Tibial nerve (tissue), 4 donors: ENCODE measurements around the gene DHTKD1. TPM values are rescaled to one million over a fixed set of nuclear protein-coding genes. Genes with fewer than 3 reads are reported as not detected.
"Not testable (repeated sequence)": the region's sequence is repeated elsewhere in the genome, so short reads cannot be mapped to it uniquely, and the experiment has no call there.

Experiments used
- DNase-seq, 2 donors: peaks; one replicate each; pipeline ENCODE4 v3.0.0-alpha.2; 2019; ENCODE audit warnings: low spot score in 2 of 2
- H3K27ac ChIP-seq, 4 donors: fragments of 200-600 bp; sonication (generic) in 3 of 4; one replicate each; pipeline ENCODE4 v1.5.1; 2017 to 2019; ENCODE audit warnings: mild to moderate bottlenecking in 1 of 4
- H3K27me3 ChIP-seq, 2 donors: fragments of 200-600 bp; sonication (generic) in 1 of 2; one replicate each; pipeline versions ENCODE4 v1.5.1 to v1.6.0; 2017 to 2019
- H3K36me3 ChIP-seq, 3 donors: fragments of 200-600 bp; sonication (generic); one replicate each; pipeline ENCODE4 v1.5.1; 2018 to 2019
- H3K4me1 ChIP-seq, 4 donors: fragments of 200-600 bp; sonication (generic) in 3 of 4; one replicate each; pipeline ENCODE4 v1.5.1; 2017 to 2019
- H3K4me3 ChIP-seq, 4 donors: fragments of 200-600 bp; sonication (generic) in 3 of 4; one replicate each; pipeline ENCODE4 v1.5.1; 2017 to 2019; ENCODE audit warnings: mild to moderate bottlenecking in 1 of 4, moderate library complexity in 1 of 4
- H3K9me3 ChIP-seq, 4 donors: fragments of 200-600 bp; sonication (generic) in 3 of 4; one replicate each; pipeline ENCODE4 v1.5.1; 2017 to 2019
- CTCF ChIP-seq, 5 experiments: fragments of 200-600 bp in 3 of 5; fragments of 450-650 bp in 2 of 5; sonication (generic) in 3 of 5; IDR thresholded peaks; one replicate each; pipeline ENCODE4 v1.5.1; 2016 to 2019; ENCODE audit warnings: antibody characterized with exemption in 5 of 5, mild to moderate bottlenecking in 3 of 5, moderate library complexity in 2 of 5
- EP300 ChIP-seq, 2 donors: sonication (generic); formaldehyde crosslinking; IDR thresholded peaks; one replicate each; pipeline ENCODE4 v1.6.1; 2017; ENCODE audit warnings: antibody characterized with exemption in 2 of 2, mild to moderate bottlenecking in 1 of 2
- POLR2A ChIP-seq, 2 donors: fragments of 450-650 bp; IDR thresholded peaks; one replicate each; pipeline ENCODE4 v1.6.1; 2017; ENCODE audit warnings: antibody characterized with exemption in 2 of 2, mild to moderate bottlenecking in 2 of 2, moderate library complexity in 2 of 2
- WGBS, 2 donors: methylation state at CpG; one replicate each; pipeline ENCODE4 v1.1.5; 2018; 5-methylcytosine and 5-hydroxymethylcytosine counted together
- total RNA-seq, 4 donors: library from RNA; depleted of rRNA; stranded (reverse); fragments of >200 nt; gene quantifications; one replicate each; pipeline ENCODE4 v1.1.0, GENCODE V29; 2016

Gene DHTKD1
- total RNA-seq, 4 donors from 2014 or later, result 20.1 to 42.8 (median 29.1) TPM

DNA sequence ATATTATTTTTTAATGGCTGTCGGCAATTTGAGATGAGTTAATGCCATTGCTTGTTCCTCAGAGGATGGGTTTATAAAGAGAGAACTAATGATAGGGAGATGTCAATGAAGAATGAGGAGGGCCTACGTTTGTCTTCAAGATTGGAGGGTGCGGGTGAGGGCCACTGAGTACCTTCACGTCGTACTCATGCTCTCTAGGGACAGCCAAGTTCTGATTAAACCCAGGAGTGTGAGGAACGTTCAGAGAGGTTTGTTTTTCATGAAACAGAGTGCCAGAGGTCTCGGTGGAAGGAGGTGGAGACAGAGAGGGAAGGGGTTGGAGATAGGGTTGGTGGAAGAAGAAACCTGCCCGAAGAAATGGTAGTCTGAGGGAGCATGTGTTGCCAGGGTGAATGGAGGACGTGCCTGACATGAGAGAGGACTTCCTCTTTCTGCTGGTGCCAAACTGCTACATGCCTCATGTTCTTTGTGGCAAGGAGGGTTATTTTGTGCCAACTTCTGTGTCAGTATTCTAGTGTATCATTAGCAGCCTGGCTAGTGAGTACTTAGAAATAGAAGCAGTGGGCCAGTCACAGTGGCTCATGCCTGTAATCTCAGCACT, 8.9 kb downstream of the DHTKD1 start:
- DNase-seq, result no peak
- WGBS, 2 donors, result 73 to 77% methylated on average over 9 of the region's 9 CpGs

DNA sequence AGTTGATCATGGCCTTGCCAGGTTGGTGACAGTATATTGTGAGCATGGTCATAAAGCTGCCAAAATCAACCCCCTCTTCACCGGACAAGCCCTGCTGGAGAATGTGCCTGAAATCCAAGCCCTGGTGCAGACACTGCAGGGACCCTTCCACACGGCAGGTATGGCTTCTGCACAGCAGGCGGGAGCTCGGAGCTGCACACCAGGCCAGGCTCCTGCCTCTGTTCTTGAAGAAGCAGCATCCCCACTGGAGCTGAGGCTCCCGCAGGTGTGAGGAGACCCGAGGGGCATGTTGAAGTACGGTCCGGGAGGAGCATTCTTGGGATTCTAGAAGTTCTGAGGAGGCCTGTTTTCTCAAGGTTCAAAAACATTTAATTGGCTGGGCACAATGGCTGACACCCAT, 12.7 kb downstream of the DHTKD1 start:
- WGBS, 2 donors, result 92 to 93% methylated on average over 8 of the region's 8 CpGs
- peaks cover 0 to 72% (median 3%) of the 10 kb centered on the region in 3 donors for H3K36me3 ChIP-seq

More for the DNA sequence above, 8.9 kb downstream of the DHTKD1 start:
- H3K36me3 ChIP-seq, result peaks cover 0 to 42% (median 3%) of the 10 kb centered on the region in 3 donors
- H3K9me3 ChIP-seq, result no peaks in the 10 kb centered on the region
- peaks cover 0 to 8% (median 0%) of the 10 kb centered on the region in 4 donors for H3K4me1 ChIP-seq
- H3K4me3 ChIP-seq, result no peak overlapping the region
- no peak overlapping the region for H3K27ac ChIP-seq
- no peak for TF ChIP-seq EP300 (IDR thresholded peaks at IDR 0.05)
- H3K27me3 ChIP-seq, result no peaks in the 10 kb centered on the region

GRCh38 chr10:12081879-12082557, 13.3 kb downstream of the DHTKD1 start:
- Histone ChIP-seq H3K27ac (no peak overlapping the region), H3K36me3 (peaks cover 0 to 77% (median 3%) of the 10 kb centered on the region in 3 donors), H3K4me1 (no peaks in the 10 kb centered on the region), H3K4me3 (no peak overlapping the region), H3K27me3 (no peaks in the 10 kb centered on the region), H3K9me3 (no peaks in the 10 kb centered on the region)
- TF ChIP-seq EP300 (IDR thresholded peaks at IDR 0.05) (no peak), CTCF (IDR thresholded peaks at IDR 0.05) (no peak), POLR2A (IDR thresholded peaks at IDR 0.05) (no peak)
- 81 to 86% methylated on average over 6 of the region's 6 CpGs for WGBS, 2 donors
- DNase-seq, result no peak

More for the DNA sequence above, 12.7 kb downstream of the DHTKD1 start:
- TF ChIP-seq POLR2A (IDR thresholded peaks at IDR 0.05), result no peak
- no peak for TF ChIP-seq EP300 (IDR thresholded peaks at IDR 0.05)
- TF ChIP-seq CTCF (IDR thresholded peaks at IDR 0.05), result no peak
- Histone ChIP-seq H3K27me3 (no peaks in the 10 kb centered on the region), H3K4me1 (no peaks in the 10 kb centered on the region), H3K9me3 (no peaks in the 10 kb centered on the region), H3K4me3 (no peak overlapping the region), H3K27ac (no peak overlapping the region)
- DNase-seq, result no peak

GRCh38 chr10:12088919-12089318, 20.2 kb downstream of the DHTKD1 start:
- no peak overlapping the region for H3K4me3 ChIP-seq
- TF ChIP-seq EP300 (IDR thresholded peaks at IDR 0.05) (no peak), POLR2A (IDR thresholded peaks at IDR 0.05) (no peak), CTCF (IDR thresholded peaks at IDR 0.05) (no peak)
- H3K4me1 ChIP-seq, result no peaks in the 10 kb centered on the region
- H3K9me3 ChIP-seq, result no peaks in the 10 kb centered on the region
- no peak overlapping the region for H3K27ac ChIP-seq
- 93 to 94% methylated on average over 14 of the region's 14 CpGs for WGBS, 2 donors
- no peak for DNase-seq
- no peaks in the 10 kb centered on the region for H3K27me3 ChIP-seq
- peaks cover 0 to 98% (median 0%) of the 10 kb centered on the region in 3 donors for H3K36me3 ChIP-seq

DNA sequence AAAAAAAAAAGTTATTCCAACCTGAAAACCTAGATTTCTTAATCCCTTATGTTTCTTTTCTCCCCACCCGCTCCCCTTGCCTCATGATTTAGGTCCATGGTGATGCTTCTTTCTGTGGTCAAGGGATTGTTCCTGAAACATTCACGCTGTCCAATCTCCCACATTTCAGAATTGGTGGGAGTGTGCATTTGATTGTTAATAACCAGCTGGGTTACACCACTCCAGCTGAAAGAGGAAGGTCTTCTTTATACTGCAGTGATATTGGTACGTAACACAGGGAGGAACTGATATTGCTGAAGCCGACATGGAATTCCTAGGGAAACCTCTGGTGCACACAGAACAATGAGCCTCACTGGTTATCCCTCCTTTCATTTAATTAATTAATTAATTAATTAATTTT, 22.7 kb downstream of the DHTKD1 start:
- peaks cover 0 to 98% (median 5%) of the 10 kb centered on the region in 3 donors for H3K36me3 ChIP-seq
- H3K27me3 ChIP-seq, result no peaks in the 10 kb centered on the region
- no peak for TF ChIP-seq POLR2A (IDR thresholded peaks at IDR 0.05)
- H3K4me3 ChIP-seq, result no peak overlapping the region
- H3K9me3 ChIP-seq, result no peaks in the 10 kb centered on the region
- H3K4me1 ChIP-seq, result no peaks in the 10 kb centered on the region
- no peak overlapping the region for H3K27ac ChIP-seq
- 84 to 92% methylated on average over 4 of the region's 4 CpGs for WGBS, 2 donors
- DNase-seq, result no peak

GRCh38 chr10:12097361-12097760, 28.6 kb downstream of the DHTKD1 start:
- H3K27ac ChIP-seq, H3K4me3 ChIP-seq, DNase-seq, H3K27me3 ChIP-seq, H3K9me3 ChIP-seq, H3K4me1 ChIP-seq: not testable (repeated sequence)
- H3K36me3 ChIP-seq, result peaks cover 2 to 90% (median 13%) of the 10 kb centered on the region in 3 donors
- WGBS, 2 donors, result 92 to 93% methylated on average over 9 of the region's 9 CpGs
